GM19397 (cell line): ENCODE results near the gene CRACR2A.

Experiments used
- ATAC-seq: cut with Tn5 transposase; IDR thresholded peaks from one replicate; pipeline ENCODE4 v1.9.1; 2021; ENCODE audit warnings: mild to moderate bottlenecking, moderate library complexity; ENCODE audit not compliant: unreplicated experiment

The CRACR2A gene

DNA sequence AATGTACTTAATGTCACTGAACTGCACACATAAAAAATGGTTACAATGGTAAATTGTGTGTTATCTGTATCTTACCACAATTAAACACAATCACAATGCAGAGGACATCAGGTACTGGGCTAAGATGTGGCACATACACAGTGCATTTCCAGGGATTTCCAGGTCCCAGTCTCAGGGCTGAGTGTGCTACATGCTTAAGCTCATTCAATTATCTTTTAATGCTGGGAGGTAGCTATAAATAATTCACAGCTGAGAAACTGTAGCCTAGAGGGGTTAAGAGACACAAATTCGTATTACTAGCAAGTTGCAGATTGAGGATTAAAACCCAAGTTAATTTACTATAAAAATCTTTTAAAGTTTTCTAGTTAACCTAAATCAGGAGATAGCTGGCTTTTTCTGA lies 67.1 kb downstream of the CRACR2A start:
- no peak for ATAC-seq

DNA sequence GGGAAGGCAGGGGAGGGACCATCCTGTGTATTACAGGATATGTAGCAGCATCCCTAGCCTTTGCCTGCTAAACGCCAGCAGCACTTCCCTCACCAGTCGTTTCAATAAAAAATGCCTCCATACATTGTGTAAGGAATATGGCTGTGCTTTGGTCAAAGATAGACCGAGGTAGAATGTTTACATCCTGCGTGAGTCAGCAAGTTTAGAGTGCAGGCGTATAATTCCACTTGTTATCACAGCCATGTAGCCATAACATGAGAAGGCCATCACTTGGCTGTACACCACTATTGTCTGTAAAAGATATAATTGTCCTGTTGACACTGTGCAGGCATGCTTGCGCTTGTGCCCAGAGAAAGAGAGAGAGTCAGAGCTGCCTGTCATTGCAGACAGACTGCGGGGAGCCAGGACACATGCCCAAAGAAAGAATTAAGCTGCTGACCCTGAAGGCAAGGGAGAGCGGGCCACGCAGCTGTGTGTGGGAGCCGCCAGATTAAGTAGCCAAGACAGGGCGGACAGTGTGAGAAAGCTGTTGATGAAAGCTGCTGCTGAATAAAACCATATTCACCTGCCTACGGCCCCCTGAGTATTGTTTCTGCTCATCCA lies 68.4 kb downstream of the CRACR2A start:
- ATAC-seq: no peak

DNA sequence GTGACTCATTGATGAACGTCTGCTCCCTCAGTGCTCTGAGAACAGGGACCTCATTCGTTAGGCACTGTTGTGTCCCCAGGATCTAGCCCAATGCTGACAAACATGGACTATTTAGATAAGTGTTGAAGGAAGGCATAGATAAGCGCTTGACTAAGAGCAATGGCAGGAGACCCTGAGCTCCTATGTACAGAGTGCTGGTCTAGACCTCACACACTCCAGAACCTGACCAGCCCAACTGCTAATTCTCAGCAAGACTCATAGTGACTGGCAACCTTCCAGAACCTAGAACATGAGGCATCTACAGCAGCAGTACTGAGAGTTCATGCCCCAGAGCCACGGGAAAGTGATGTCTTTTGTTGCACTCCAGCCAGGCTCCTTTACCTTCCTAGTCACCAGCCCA lies 69.2 kb downstream of the CRACR2A start:
- ATAC-seq: no peak

DNA sequence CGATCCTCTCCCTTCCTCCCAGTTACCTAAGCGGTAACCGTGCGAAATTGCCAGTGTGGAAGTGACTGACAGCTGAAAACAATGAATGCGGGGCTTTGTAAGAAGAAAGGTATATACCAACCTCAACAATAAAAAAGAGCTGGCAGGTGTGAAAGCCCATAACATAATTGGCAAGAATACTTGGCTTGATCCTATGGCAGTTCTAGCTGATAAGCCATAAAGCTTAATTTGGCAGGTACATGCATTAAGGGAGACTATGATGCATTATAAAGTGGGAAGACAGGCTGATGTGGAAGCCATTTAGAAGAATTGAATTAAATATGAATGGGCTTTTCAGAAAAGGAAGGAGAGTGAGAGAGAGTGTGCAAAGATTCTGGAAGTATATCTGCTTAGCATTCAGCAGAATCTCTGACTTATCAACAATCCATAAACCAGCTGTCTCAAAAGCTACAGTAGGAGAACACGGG lies 71.3 kb downstream of the CRACR2A start:
- ATAC-seq: no peak

DNA sequence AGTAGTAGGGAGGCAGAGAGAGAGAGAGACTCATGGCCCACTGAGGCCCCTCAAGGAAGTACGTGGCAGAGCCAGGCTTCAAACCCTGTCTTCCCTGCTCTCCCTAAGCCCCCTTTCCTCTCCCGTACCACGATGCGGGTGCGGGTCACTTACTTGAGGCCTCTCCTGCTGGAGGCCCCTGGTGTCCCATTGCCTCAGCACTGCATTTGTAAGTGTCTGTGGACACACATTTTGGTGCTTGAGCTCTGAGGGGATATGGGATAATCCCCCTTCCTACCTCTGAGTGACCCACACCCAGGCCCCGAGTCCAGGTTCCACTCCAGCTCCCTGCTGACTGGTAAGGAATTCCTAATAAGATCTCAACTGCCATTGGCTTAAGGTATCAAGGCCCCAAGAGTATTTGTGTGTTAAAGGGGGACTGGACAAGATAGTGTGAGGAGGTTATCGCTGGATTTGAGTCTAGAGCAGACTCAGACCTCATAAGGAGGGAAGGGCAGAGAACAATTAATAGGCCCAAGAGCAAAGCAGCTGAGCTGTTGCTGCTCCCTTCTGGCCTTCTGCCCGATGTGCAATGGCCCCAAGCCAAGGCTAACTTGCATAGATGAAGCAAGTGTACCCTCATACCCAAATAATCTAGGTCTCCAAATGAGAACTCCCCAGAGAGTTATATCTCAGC lies 71.9 kb downstream of the CRACR2A start:
- no peak for ATAC-seq

DNA sequence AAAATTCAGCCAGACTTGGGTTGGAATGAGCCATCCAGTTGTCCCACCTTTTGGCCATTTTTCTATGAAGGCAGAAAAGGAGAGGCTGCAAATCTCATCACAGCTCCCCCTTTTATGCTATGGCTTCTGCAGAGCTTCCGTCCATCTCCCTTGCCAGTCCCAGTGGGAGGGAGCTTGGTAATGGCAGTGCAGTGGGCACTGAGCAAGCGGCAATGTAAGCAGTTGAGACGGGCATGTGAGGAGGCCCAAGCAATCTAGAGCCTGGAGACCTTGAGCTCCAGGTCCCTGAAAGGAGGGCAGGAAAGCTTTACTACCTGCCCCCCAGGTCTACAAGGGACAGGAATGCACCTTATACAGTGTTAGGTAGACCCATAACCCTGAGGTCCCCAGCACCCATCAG lies 73.1 kb downstream of the CRACR2A start:
- no peak for ATAC-seq

DNA sequence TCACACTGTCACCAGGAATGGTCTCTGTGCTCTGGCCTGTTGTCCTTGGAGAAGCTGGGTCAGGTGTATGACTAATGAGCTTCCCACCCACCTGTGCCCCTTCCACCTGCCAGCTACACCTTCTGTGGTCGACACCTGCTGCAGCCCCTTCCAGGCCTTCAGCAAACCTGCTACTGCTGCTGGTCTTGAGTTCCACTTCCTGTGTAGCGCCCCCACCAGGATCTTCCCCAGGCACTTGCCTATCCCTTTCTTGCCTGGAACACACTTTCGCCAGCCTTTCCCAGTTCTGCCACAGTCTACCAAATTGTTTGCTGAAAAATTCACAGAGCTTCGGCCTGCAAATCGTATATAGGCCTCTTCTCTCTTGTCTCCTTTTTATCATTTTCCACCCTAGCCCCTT lies 75.3 kb downstream of the CRACR2A start:
- no peak for ATAC-seq

DNA sequence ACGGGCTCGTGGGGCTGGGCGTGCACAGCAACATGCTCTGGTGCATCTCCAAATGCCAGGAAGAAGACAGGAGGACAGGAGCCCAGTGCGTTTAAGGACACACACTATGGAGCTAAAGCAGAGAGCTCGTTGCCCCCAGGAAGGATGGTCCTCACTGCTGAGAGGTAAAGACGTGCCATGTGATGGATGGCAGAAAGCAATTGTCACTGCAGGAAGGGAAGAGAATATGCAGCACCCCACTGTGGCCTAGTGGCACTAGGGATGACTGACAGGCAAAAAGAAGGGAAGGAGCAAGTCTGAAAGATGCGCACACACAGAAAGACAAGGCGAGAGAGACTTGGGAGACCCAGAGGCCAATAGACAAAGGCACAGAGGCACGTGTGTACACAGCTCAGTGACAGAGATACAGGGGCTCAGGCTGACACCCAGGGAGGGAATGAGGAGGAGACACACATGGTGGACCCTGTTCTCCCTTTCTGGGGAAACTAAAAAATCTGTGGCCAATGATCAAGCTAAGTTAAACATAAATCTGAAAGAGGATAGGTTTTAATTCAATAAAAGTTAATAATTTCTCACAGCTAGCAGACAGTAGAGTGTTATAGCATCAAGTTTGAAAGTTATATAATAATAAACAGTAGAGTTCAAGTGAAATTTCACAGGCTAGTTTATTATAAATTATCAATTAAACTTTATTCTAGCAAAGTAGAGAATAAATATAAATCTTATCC lies 78.8 kb downstream of the CRACR2A start:
- no peak for ATAC-seq

DNA sequence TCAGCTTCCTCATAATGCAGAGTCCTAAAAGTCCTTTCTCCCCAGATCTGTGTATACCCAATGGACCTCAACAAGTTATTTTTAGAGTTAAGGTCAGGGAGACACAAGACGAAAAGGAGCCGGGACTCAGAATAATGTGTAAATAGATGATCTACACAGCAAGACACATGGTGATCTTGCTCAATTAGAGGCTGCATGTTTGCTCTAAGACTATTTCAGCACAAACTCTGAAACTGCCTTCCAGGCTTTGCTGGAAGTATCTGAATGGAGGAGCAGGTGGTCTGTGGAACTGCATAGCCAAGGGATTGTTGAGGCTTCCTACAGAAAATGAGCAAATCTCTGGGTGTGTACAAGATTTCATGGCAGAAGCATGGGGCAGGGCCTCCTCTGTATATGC lies 80.8 kb downstream of the CRACR2A start:
- no peak for ATAC-seq

DNA sequence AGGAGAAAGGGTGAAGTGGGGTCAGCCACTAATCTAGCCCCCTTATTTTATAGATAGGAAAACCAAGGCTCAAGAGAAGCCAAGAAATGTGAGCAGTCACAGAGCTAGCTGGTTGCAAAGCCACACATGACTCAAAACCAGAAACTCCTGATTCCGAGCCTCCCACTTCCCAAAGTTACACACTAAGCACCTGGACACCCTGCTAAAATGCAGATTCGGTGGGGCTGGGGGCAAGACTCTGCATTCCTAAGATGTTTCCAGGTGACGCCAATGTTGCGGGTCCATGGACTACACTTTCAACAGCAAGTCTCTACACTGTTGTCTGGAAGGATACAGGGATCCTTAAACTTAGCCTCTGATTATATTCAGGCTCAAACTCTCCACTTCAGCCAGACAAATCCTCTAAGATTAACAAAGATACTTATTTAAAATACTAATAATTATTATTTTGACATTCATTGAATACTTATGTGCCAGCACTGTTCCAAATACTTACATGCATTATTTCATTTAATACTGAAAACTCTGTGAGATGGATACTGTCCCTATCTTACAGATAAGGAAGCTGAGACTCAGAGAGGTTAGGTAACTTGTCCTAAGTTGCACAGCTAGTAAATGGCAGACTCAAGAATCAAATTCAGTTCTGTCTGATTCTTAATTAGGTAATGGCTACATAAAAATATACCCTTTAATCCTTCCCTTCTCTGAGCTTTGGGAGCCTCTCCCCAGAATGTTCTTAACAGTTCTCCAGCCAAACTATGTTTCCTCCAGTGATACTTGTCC lies 81.4 kb downstream of the CRACR2A start:
- ATAC-seq: no peak

DNA sequence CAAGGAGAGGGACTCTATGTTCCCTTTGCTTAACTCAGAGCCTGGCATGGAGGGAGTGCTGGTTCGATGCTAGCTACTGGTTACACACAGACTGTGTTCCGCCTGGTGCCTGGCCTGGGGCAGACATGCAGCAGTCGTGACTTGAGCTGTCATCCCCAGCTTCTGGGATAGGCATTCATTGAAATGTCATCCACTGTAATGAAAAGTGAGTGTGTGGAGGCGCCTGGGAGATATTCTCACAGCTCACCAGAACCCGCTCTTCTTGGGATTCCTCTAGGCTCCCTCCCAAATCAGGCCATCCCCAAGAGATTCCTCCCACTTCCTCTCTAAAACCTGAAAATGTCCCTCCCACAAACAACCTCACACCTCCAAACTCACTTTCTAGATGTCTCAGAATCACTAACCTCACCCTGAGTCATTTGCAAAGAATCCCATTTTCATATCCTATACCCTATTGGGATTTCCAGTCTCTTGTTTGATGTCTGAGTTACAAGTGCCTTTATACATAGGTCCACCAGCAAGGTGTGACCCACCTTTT lies 82.8 kb downstream of the CRACR2A start:
- ATAC-seq: no peak

DNA sequence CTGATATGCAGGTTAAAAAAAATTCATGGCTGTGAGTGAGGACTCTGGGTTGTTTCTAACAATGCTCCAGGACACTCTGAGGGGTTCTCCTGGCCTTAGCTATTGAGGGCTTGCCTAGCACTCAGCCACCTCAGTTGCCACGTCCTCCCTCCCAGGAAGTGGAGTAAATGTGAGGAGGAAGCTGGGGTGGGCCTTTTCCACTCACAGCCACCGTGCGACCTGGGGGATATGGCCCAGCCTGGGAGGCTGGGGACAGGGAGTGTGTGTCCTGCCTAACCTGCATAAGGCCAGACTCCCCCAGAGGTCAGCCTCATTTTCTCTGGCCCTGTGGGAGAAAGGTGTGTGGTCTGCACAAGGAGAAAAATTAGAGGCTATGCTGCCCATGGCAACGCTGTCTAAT lies 83.3 kb downstream of the CRACR2A start:
- ATAC-seq: no peak

DNA sequence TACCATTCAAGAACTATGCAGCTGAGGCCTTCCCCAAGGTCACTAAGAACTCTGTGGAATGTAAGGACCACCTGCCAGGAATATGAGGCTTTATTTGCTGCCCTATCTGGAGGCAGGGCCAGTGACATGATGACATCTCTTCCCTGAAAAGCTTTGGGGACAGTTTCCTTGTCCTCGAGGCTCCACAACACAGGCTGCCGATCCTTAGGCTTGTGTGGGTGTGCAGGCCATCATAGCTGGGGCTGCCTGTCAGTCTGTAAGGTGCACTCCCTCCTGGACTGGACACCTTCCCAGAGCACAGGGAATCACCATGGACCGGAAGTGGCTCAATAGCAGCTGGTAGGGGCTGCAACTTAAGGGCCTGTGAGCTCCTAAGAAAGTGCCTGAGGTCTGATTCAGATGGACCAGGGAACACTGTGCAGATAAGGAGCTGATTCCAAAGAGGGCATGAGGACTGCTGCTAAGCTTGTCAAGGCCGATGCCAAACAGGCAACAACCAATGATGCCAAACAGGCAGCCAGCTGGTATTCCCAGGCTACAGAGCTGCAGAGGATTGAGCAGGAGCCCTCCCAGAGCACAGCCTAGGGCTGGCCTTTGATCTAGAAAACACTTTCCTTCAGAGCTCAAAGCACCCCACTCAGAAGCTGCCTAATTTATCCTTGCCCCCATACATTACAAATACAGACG lies 84.3 kb downstream of the CRACR2A start:
- ATAC-seq: no peak

DNA sequence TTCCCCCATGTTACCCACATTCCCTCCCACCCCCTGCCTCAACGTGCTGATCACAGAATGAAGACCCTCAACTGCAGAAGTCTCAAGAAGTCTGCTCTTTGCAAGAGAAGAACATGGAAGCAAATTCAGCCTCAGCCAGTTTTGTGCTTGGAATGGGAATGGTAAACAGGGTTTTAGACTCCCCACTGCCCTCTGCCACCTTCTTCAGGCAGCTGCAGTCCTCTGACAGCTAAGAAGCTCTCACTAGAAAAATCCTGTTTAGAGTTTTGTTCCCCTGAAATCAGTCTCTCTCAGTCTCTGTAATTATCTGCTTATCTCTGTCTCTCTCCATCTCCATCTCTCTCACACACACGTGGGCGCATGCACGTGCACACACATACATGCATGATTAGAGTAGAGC lies 85.4 kb downstream of the CRACR2A start:
- no peak for ATAC-seq

DNA sequence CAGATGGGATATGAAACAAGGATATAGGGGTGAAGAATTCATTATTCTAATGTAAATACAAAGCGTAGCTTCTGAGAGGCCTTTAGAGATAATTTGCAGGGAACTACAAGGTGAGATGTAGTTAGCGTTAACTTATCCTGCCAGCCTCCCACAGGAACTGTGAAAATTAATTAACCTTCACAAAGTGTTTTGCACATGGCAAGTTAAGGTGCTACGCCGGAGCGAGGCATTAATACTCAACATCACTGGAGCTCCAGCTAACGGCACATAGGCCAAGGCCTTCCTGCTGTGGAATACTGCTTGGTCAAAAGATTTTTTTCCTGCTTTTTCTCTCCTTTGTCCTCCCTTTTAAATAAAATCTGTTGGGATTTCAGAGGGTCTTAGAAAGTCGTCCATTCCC lies 86.5 kb downstream of the CRACR2A start:
- ATAC-seq: no peak

DNA sequence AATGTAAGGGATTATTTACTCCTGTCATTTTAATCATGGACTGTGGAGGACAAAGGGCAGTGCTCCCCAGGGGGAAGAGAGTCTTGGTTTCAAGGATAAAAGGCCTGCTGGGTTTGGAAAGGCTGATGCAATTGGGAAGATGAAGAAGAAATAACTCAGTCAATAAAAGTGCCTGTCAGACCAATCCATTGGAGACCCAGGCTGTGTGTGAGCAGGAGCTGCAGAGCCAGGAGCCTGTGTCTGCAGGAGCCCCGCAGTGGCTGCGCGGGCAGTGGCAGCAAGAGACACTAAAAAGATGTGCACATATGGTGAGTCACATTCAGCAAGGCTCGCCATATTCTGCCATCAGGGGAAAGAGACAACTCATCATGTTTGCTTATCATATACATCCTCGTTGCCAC lies 90.4 kb downstream of the CRACR2A start:
- no peak for ATAC-seq

DNA sequence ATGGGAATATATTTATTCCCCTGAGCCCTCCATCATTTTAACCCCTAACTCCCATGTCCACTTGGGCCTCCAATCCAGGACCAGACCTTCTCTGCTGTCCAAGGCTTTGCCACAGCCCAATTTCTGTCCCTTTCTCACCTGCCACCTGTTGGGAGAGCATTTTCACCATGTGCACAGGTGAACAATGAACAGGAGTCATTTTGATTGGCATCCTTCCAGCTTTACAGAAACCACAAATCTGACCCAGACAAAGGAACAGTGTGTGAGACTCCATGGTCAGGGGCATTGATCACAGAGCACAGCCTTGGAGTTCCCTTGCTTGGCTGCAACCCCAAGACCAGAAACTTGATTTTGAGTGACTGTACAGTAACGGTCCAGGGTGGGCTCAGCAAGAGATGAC lies 91.9 kb downstream of the CRACR2A start:
- ATAC-seq: no peak

DNA sequence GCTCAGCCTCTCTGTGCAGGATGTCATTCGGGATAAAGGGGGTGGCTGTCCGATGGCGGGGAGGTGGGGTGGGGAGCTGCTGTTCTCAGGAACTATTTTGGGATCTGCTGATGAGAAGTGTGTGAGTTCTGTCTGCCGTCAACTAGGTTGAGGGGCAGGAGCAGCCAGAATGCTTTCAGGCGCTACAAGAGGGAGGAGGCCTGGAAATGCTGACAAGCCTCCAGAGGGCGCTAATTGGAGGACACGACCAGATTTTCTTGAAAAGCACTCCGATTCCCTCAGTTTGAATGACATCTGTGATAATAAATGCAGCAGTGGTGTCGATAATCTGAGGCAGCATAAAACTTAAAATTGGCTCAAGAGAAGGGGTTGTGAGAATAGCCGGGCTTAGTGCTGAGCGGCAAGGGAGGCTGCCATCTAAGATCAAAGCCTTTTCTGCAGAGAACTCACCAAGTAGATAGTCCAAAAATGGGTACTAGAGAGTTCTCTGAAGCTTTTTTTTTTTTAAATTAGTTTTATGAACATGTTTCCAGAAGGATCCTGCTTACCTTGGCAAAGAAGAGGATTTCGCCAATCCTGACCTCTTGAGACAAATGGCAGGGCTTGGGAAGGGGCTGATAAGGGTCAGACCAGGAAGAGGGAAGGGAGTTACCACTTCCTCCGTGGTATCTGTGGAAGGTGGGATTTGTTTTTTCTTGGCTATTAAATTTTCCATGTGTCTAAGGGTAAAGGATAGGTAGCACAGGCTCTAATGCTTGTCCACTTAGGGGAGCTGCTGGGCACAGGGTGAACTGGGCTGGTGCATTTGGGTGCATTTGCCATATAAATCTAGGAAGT lies 94.4 kb downstream of the CRACR2A start:
- no peak for ATAC-seq

DNA sequence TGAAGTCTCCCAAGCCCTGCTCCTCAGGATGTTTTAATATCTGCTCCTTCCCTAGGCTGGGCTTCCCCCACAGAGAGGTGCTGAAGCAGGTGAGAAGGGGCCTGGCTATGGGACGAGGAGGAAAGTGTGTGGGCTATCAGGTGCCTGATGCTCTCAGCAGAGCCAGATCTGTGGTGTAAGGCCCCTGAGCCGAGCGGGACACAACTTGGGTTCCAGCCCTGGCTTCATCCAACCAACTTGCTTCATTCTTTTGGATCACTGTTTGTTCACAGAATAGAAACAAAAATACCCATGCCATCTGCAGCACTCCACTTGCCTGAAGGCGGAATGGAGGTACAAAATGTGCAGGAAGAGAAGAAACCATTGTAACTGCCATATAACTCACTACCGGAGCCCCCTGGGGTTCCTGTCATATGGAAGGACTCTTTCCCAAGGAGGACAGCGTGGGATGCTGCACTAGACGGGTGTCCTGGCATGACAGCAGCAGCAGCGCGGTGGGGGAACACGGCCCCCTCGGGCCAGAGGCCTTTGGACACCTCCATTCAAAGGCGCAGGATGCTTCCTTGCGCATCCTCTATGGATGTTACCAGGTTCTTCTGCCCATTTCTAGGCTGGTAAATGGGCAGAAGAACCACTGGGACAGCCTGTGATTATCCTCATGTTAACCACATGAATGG lies 95.8 kb downstream of the CRACR2A start:
- ATAC-seq: no peak
